Heart right ventricle (tissue), 16 donors: ENCODE data around the gene MME. TPM values are rescaled to one million over a fixed set of nuclear protein-coding genes. Genes with fewer than 3 reads are reported as not detected.

Source experiments
- ATAC-seq, 8 donors: fragments of 200-7000 bp; cut with Tn5 transposase; one replicate each; pipeline ENCODE4 v1.9.1; 2020; ENCODE audit warnings: mild to moderate bottlenecking in 8 of 8, moderate library complexity in 8 of 8, moderate number of reproducible peaks in 1 of 8
- DNase-seq, 2 donors: peaks; one replicate each; pipeline ENCODE4 v3.0.0-alpha.2; 2020
- H3K27ac ChIP-seq, 10 donors: fragments of 200-600 bp; sonication (generic) in 2 of 10; one replicate each; pipeline versions ENCODE4 v1.5.0 to v1.8.0; 2020 to 2022; ENCODE audit warnings: mild to moderate bottlenecking in 3 of 10
- H3K27me3 ChIP-seq, 7 donors: fragments of 200-600 bp; one replicate each; pipeline ENCODE4 v1.8.0; 2021 to 2022; ENCODE audit warnings: mild to moderate bottlenecking in 2 of 7
- H3K36me3 ChIP-seq, 9 donors: fragments of 200-600 bp; sonication (generic) in 1 of 9; one replicate each; pipeline versions ENCODE4 v1.5.0 to v1.8.0; 2020 to 2022; ENCODE audit warnings: mild to moderate bottlenecking in 2 of 9
- H3K4me1 ChIP-seq, 9 donors: fragments of 200-600 bp; sonication (generic) in 1 of 9; one replicate each; pipeline versions ENCODE4 v1.5.0 to v1.8.0; 2020 to 2022; ENCODE audit warnings: mild to moderate bottlenecking in 4 of 9
- H3K4me3 ChIP-seq, 10 donors: fragments of 200-600 bp; sonication (generic) in 2 of 10; one replicate each; pipeline versions ENCODE4 v1.5.0 to v1.8.0; 2020 to 2022; ENCODE audit warnings: mild to moderate bottlenecking in 7 of 10, moderate library complexity in 2 of 10
- H3K9me3 ChIP-seq, 11 donors: fragments of 200-600 bp in 10 of 11; sonication (generic) in 2 of 11; one replicate each; pipeline versions ENCODE4 v1.5.0 to v1.8.0; 2013 to 2022; ENCODE audit warnings: mild to moderate bottlenecking in 2 of 11, control low read depth in 1 of 11, moderate library complexity in 1 of 11
- CTCF ChIP-seq, 9 donors: fragments of 200-600 bp; sonication (generic) in 2 of 9; IDR thresholded peaks; one replicate each; pipeline versions ENCODE4 v1.5.0 to v1.8.0; 2021 to 2022; ENCODE audit warnings: antibody characterized with exemption in 9 of 9, mild to moderate bottlenecking in 5 of 9, moderate library complexity in 1 of 9
- WGBS, 2 donors: extraction: QIAGEN DNeasy Blood & Tissue Kit; methylation state at CpG; one replicate each; pipeline ENCODE4 v1.1.7; 2013; ENCODE audit warnings: inconsistent platforms in 1 of 2; 5-methylcytosine and 5-hydroxymethylcytosine counted together
- intact Hi-C, 10 donors: fragments of 100-400 bp; cut with DNase I; formaldehyde crosslinking; loops; one replicate each; pipeline versions ENCODE4 v1.11.1 to v1.14.2; 2022
- polyA plus RNA-seq, 2 donors: library from polyadenylated mRNA; stranded (reverse); fragments of 200-250 nt; gene quantifications; one replicate each; pipeline ENCODE4 v1.2.3, GENCODE V29; 2013
- total RNA-seq, 10 donors: library from RNA; stranded (reverse); fragmentation: NEBNext Ultra II Directional in 3 of 10; extraction: Animal tissue kit (Norgen Biotek cat#: 25700) in 3 of 10; gene quantifications; one replicate each; pipeline versions ENCODE4 v1.2.1 to v1.2.4, GENCODE V29; 2021 to 2023
- donor health status: Arrhythmogenic right ventricular cardiomyopathy.
- donor health status: ischemic (EF 13 %, LVEDD 7.1; RV severe dilation, severe dysfunction).
- donor health status: healthy with polysubstance abuse.
- donor health status: DM: no; HTN: yes; CAD: no.
- donor health status: DM: no; HTN: no; CAD: no.
- donor health status: ischemic (EF 25% LVEDD 6.9; RV normal size, moderate dysfunction).
- donor health status: ischemic (EF 25% LVEDD 5.7; RV mildly dilated, moderate dysfunction).
- donor health status: healthy.
- donor health status: DM: yes; HTN: yes; CAD: no.
- donor health status: Ischemic cardiomyopathy.
- donor health status: ischemic (EF 35%, LVEDD 5.7; RV mildly dilated, moderate dysfunction).
- donor health status: nonischemic (EF 11% LVEDD 7.7; RV severe dilation, severe dysfunction).
- donor health status: DM: yes; HTN: yes; CAD: no.
- donor health status: PGD.
- donor health status: ischemic (EF 29% LVEDD 5.4; RV normal size, mild dysfunction).
- donor health status: nonischemic (EF 23%, LVEDD 6.1; RV moderate dilation, normal function).

MME gene
- total and polyA plus RNA-seq, 12 donors, result 1.8 to 10.5 (median 6.1) TPM

GRCh38 chr3:155086051-155086450, 5.9 kb downstream of the MME start:
- WGBS, 2 donors, result 88 to 89% methylated on average over 1 of the region's 1 CpG
- Histone ChIP-seq H3K4me1 (peaks cover 0 to 1% (median 0%) of the 10 kb centered on the region in 9 donors), H3K27me3 (peaks cover 0 to 29% (median 6%) of the 10 kb centered on the region in 7 donors), H3K36me3 (no peaks in the 10 kb centered on the region), H3K4me3 (no peak overlapping the region), H3K9me3 (no peaks in the 10 kb centered on the region), H3K27ac (no peak overlapping the region)
- DNase-seq (no peak), ATAC-seq (no peak)
- intact Hi-C loops, result no loop called here
- no peak for TF ChIP-seq CTCF (IDR thresholded peaks at IDR 0.05)

GRCh38 chr3:155088706-155089345, 8.7 kb downstream of the MME start:
- ATAC-seq (no peak), DNase-seq (no peak)
- H3K4me1 ChIP-seq, result no peaks in the 10 kb centered on the region
- H3K4me3 ChIP-seq, result no peak overlapping the region
- WGBS, 2 donors, result 88 to 89% methylated on average over 2 of the region's 2 CpGs
- TF ChIP-seq CTCF (IDR thresholded peaks at IDR 0.05), result no peak
- intact Hi-C loops, result no loop called here
- peaks cover 0 to 20% (median 0%) of the 10 kb centered on the region in 7 donors for H3K27me3 ChIP-seq
- H3K27ac ChIP-seq, result no peak overlapping the region
- no peaks in the 10 kb centered on the region for H3K36me3 ChIP-seq
- no peaks in the 10 kb centered on the region for H3K9me3 ChIP-seq

GRCh38 chr3:155089495-155089894, 9.4 kb downstream of the MME start:
- peaks cover 0 to 17% (median 0%) of the 10 kb centered on the region in 7 donors for H3K27me3 ChIP-seq
- 75 to 76% methylated on average over 7 of the region's 7 CpGs for whole genome bisulfite sequencing, 2 donors
- no peaks in the 10 kb centered on the region for H3K9me3 ChIP-seq
- H3K27ac ChIP-seq, result no peak overlapping the region
- intact Hi-C loops, result no loop called here
- ATAC-seq (no peak), DNase-seq (no peak)
- H3K4me1 ChIP-seq, result no peaks in the 10 kb centered on the region
- no peaks in the 10 kb centered on the region for H3K36me3 ChIP-seq
- no peak overlapping the region for H3K4me3 ChIP-seq
- TF ChIP-seq CTCF (IDR thresholded peaks at IDR 0.05), result no peak

- DNase-seq (no peak), ATAC-seq (no peak)
- WGBS, 2 donors, result 81 to 84% methylated on average over 7 of the region's 7 CpGs
- intact Hi-C loops, result no loop called here
- Histone ChIP-seq H3K4me1 (no peaks in the 10 kb centered on the region), H3K4me3 (no peak overlapping the region), H3K9me3 (no peaks in the 10 kb centered on the region), H3K36me3 (no peaks in the 10 kb centered on the region), H3K27ac (no peak overlapping the region), H3K27me3 (no peaks in the 10 kb centered on the region)
- TF ChIP-seq CTCF (IDR thresholded peaks at IDR 0.05), result no peak
Measured at GRCh38 chr3:155093261-155093660, 13.1 kb downstream of the MME start.
